Measurements from ENCODE around the gene NUAK1. TPM values are rescaled to one million over a fixed set of nuclear protein-coding genes. Genes with fewer than 3 reads are reported as not detected.

Gene NUAK1
- polyA plus RNA-seq, 1 experiment, result 8.3 TPM

DNA sequence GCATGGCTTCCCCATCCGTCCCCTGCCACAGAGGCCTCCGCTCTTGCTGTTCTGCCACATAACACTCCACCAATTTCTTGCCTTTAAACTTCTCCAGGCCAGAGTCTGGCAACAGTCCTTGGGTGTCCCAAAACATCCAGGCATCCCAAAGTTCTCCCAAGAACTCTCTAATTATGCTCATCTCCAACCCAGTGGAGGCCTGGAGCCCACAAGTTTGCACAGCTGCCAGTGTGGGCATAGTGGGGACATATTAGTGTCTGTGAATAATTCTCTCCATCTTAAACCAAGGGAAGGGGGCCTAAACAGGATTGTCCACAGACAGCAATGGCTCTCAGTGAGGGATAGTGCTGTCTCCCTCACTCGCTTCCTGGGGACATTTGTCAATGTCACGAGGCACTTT, 124.8 kb downstream of the NUAK1 start:
- ChIA-PET POLR2A (no interaction called here), CTCF (no interaction called here)
- DNase-seq (ENCODE audit: low read depth, low spot score), result no peak

More for the DNA sequence above, 124.8 kb downstream of the NUAK1 start:
- H3K27ac ChIP-seq (ENCODE audit: low read depth, low read length), result no peak overlapping the region
- H3K4me3 ChIP-seq (ENCODE audit: low read depth, low read length), result no peak overlapping the region
- no peaks in the 10 kb centered on the region for H3K27me3 ChIP-seq (ENCODE audit: control insufficient read depth, insufficient read depth, low read length)
- TF ChIP-seq, protein P1, sequence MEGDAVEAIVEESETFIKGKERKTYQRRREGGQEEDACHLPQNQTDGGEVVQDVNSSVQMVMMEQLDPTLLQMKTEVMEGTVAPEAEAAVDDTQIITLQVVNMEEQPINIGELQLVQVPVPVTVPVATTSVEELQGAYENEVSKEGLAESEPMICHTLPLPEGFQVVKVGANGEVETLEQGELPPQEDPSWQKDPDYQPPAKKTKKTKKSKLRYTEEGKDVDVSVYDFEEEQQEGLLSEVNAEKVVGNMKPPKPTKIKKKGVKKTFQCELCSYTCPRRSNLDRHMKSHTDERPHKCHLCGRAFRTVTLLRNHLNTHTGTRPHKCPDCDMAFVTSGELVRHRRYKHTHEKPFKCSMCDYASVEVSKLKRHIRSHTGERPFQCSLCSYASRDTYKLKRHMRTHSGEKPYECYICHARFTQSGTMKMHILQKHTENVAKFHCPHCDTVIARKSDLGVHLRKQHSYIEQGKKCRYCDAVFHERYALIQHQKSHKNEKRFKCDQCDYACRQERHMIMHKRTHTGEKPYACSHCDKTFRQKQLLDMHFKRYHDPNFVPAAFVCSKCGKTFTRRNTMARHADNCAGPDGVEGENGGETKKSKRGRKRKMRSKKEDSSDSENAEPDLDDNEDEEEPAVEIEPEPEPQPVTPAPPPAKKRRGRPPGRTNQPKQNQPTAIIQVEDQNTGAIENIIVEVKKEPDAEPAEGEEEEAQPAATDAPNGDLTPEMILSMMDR (IDR thresholded peaks at IDR 0.05; ENCODE audit: low read depth, low read length), result no peak
- peaks cover 6% of the 10 kb centered on the region for H3K9me3 ChIP-seq (ENCODE audit: control insufficient read depth, insufficient read depth, low read length)

Other genes with a start within 250 kb of the NUAK1 start
- 376 and 389 TPM in 2 replicates for gene CKAP4, start 109.1 kb upstream of the NUAK1 start, polyA plus RNA-seq (2011; rRNA removed)
- gene TCP11L2, start 163.8 kb upstream of the NUAK1 start, polyA plus RNA-seq (2011; rRNA removed), result 22.0 and 26.5 TPM in 2 replicates
- gene POLR3B, start 218.8 kb upstream of the NUAK1 start, polyA plus RNA-seq (2011; rRNA removed), result 11.0 and 14.1 TPM in 2 replicates

Measured in AG04450 (cell line).